Right lobe of liver (tissue), 4 donors: ENCODE results near the gene KRTAP17-1.

Experiments
- CTCF ChIP-seq, 4 donors: fragments of 200-600 bp in 3 of 4; fragments of 450-650 bp in 1 of 4; IDR thresholded peaks; one replicate each; pipeline versions ENCODE4 v1.5.1 to v1.8.0; 2016 to 2022; ENCODE audit warnings: antibody characterized with exemption in 4 of 4, mild to moderate bottlenecking in 2 of 4
- POLR2A ChIP-seq: fragments of 450-650 bp; IDR thresholded peaks from one replicate; pipeline ENCODE4 v1.6.1; 2017; ENCODE audit warnings: antibody characterized with exemption, mild to moderate bottlenecking
- donor health status: DM: no; HTN: no; CAD: no.
- donor health status: DM: no; HTN: no; CAD: no.
- donor health status: DM: no; HTN: yes; CAD: no.

DNA sequence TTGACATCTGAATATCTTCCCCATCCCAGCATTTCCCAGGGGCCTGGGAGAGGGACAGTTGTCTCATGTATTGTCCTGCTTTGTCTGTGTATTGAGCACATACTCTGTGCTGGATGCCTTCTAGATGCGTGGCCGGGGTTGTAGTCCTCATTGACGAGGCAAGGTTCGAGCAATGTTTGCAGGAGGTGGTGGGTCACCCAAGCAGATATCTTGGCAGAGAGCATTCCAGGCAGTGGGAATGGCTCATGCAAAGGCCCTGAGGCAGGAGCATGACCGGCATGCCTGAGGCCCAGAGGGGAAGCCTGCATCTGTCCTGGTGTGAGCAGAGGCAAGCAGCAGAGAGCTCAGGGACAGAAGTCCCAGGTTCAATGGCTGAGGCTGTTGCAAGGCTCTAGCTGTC lies 17.6 kb upstream of the KRTAP17-1 start:
- TF ChIP-seq CTCF (IDR thresholded peaks at IDR 0.05), result no peak
- TF ChIP-seq POLR2A, result no peak
